PC-9 (cell line): ENCODE results near the gene PRPF38B.

Experiments
- CTCF ChIP-seq: fragments of 200-600 bp; sonication (generic); conservative IDR thresholded peaks from 2 replicates; pipeline ENCODE4 v1.6.1; 2017; ENCODE audit warnings: mixed run types, antibody characterized with exemption, mild to moderate bottlenecking, moderate library complexity
- EZH2 ChIP-seq: fragments of 200-600 bp; sonication (generic); IDR thresholded peaks from 2 replicates; pipeline ENCODE4 v1.8.0; 2017; ENCODE audit warnings: antibody characterized with exemption, low read depth

GRCh38 chr1:108747171-108747850, 55.2 kb downstream of the PRPF38B start:
- no peak for TF ChIP-seq CTCF
- TF ChIP-seq EZH2 = no peak
